IMR-90 (cell line): ENCODE measurements around the gene CNOT9. TPM values are rescaled to one million over a fixed set of nuclear protein-coding genes. Genes with fewer than 3 reads are reported as not detected.

Source experiments
- ATAC-seq: fragments of 200-7000 bp; cut with Tn5 transposase; 2 replicates; pipeline ENCODE4 v1.9.1; 2020; ENCODE audit warnings: low read depth, mild to moderate bottlenecking, moderate library complexity
- BruUV-seq: library from RNA; stranded (reverse); fragments of 400-500 nt; replicated peaks from 2 replicates; lab custom pipeline; 2021; lab: Mats Ljungman, UMichigan
- CTCF ChIA-PET: fragments of 300-600 bp; formaldehyde crosslinking; extraction: SDS; loops from one replicate; lab custom pipeline; 2021; ENCODE audit warnings: antibody characterized with exemption; lab: Yijun Ruan, JAX
- POLR2A ChIA-PET: fragments of 300-600 bp; sonication (Branson Sonifier 250); formaldehyde crosslinking; loops from one replicate; lab custom pipeline; 2022; ENCODE audit warnings: antibody characterized with exemption; ENCODE audit not compliant: unreplicated experiment; lab: Charles Lee
- DNase-seq: peaks from one replicate; pipeline ENCODE4 v3.0.0; 2013
- H2AFZ ChIP-seq: replicated peaks from 2 replicates; pipeline ENCODE3; 2013; ENCODE audit warnings: low read length, mild to moderate bottlenecking; ENCODE audit not compliant: poor library complexity
- H2AK5ac ChIP-seq: 2 replicates; pipeline ENCODE4 v1.6.1; 2013; ENCODE audit warnings: low read depth, low read length, inconsistent platforms
- H2AK9ac ChIP-seq: replicated peaks from 2 replicates; pipeline ENCODE3; 2013; ENCODE audit warnings: mild to moderate bottlenecking, low read depth, low read length, moderate library complexity; ENCODE audit not compliant: poor library complexity
- H2BK120ac ChIP-seq: 2 replicates; pipeline ENCODE4 v1.6.1; 2013; ENCODE audit warnings: low read depth, low read length, inconsistent platforms
- H2BK15ac ChIP-seq: 3 replicates; pipeline ENCODE4 v1.6.1; 2013; ENCODE audit warnings: low read depth, low read length, inconsistent platforms
- H2BK20ac ChIP-seq: 2 replicates; pipeline ENCODE4 v1.6.1; 2013; ENCODE audit warnings: low read depth, mild to moderate bottlenecking, inconsistent platforms, low read length, moderate library complexity
- H2BK5ac ChIP-seq: 2 replicates; pipeline ENCODE4 v1.6.1; 2013; ENCODE audit warnings: mild to moderate bottlenecking, low read depth, low read length, inconsistent platforms; ENCODE audit not compliant: poor library complexity, severe bottlenecking
- H3K14ac ChIP-seq: replicated peaks from 2 replicates; pipeline ENCODE4 v1.6.1; 2013; ENCODE audit warnings: low read depth, low read length, inconsistent platforms
- H3K18ac ChIP-seq: 2 replicates; pipeline ENCODE4 v1.6.1; 2013; ENCODE audit warnings: low read depth, low read length, control low read depth
- H3K23ac ChIP-seq: 2 replicates; pipeline ENCODE4 v1.6.1; 2013; ENCODE audit warnings: low read depth, low read length, inconsistent platforms
- H3K27ac ChIP-seq: 2 replicates; pipeline ENCODE4 v1.5.1; 2013; ENCODE audit warnings: mild to moderate bottlenecking, control low read depth, low read length; ENCODE audit not compliant: insufficient read depth
- H3K27me3 ChIP-seq: 2 replicates; pipeline ENCODE4 v1.6.1; 2013; ENCODE audit warnings: low read length; ENCODE audit not compliant: control insufficient read depth, insufficient read depth
- H3K36me3 ChIP-seq: 2 replicates; pipeline ENCODE4 v1.6.1; 2013; ENCODE audit warnings: low read length, mixed read lengths; ENCODE audit not compliant: control insufficient read depth, insufficient read depth
- H3K4ac ChIP-seq: 2 replicates; pipeline ENCODE4 v1.6.1; 2013; ENCODE audit warnings: low read depth, low read length, inconsistent platforms
- H3K4me1 ChIP-seq: 2 replicates; pipeline ENCODE4 v1.6.1; 2013; ENCODE audit warnings: low read length, mixed read lengths; ENCODE audit not compliant: control insufficient read depth, insufficient read depth
- H3K4me2 ChIP-seq: 2 replicates; pipeline ENCODE4 v1.6.1; 2013; ENCODE audit warnings: low read depth, mild to moderate bottlenecking, control low read depth, low read length, moderate library complexity
- H3K4me3 ChIP-seq: 2 replicates; pipeline ENCODE4 v1.5.1; 2013; ENCODE audit warnings: low read depth, mild to moderate bottlenecking, control low read depth, low read length, moderate library complexity; ENCODE audit not compliant: insufficient read depth
- H3K56ac ChIP-seq: 2 replicates; pipeline ENCODE4 v1.6.1; 2013; ENCODE audit warnings: low read length, inconsistent platforms; ENCODE audit not compliant: insufficient read depth; ENCODE audit errors: extremely low read depth
- H3K79me1 ChIP-seq, 2 experiments: 2 replicates each; pipeline ENCODE4 v1.6.1; 2013; ENCODE audit warnings: low read length in 2 of 2, inconsistent platforms in 1 of 2, low read depth in 1 of 2
- H3K9ac ChIP-seq: 2 replicates; pipeline ENCODE4 v1.6.1; 2013; ENCODE audit warnings: low read depth, low read length, control low read depth
- H3K9me1 ChIP-seq: 2 replicates; pipeline ENCODE4 v1.6.1; 2013; ENCODE audit warnings: low read length, inconsistent platforms; ENCODE audit not compliant: insufficient read depth
- H3K9me3 ChIP-seq: 2 replicates; pipeline ENCODE4 v1.6.1; 2013; ENCODE audit warnings: low read length; ENCODE audit not compliant: control insufficient read depth, insufficient read depth
- H4K20me1 ChIP-seq: 2 replicates; pipeline ENCODE4 v1.6.1; 2013; ENCODE audit warnings: low read length, inconsistent platforms; ENCODE audit not compliant: insufficient read depth
- H4K5ac ChIP-seq: 2 replicates; pipeline ENCODE4 v1.6.1; 2013; ENCODE audit warnings: mild to moderate bottlenecking, low read depth, low read length, control low read depth
- H4K8ac ChIP-seq, 2 experiments: 2 replicates each; pipeline ENCODE4 v1.6.1; 2013; ENCODE audit warnings: low read depth in 2 of 2, low read length in 2 of 2, control low read depth in 1 of 2, inconsistent platforms in 1 of 2
- H4K91ac ChIP-seq: 2 replicates; pipeline ENCODE4 v1.6.1; 2013; ENCODE audit warnings: low read depth, low read length, inconsistent platforms; ENCODE audit not compliant: insufficient read depth
- CEBPB ChIP-seq: IDR thresholded peaks from 2 replicates; pipeline ENCODE4 v1.6.1; 2012; ENCODE audit warnings: low read depth, low read length, improper control_type of control experiment
- CHD1 ChIP-seq: IDR thresholded peaks from 2 replicates; pipeline ENCODE4 v1.6.1; 2012; ENCODE audit warnings: low read depth, low read length, improper control_type of control experiment
- FOS ChIP-seq: fragments of 150-350 bp; IDR thresholded peaks from 2 replicates; pipeline ENCODE4 v1.6.1; 2016; ENCODE audit warnings: low read depth, low read length
- MAZ ChIP-seq: IDR thresholded peaks from 2 replicates; pipeline ENCODE4 v1.6.1; 2012; ENCODE audit warnings: low read depth, mild to moderate bottlenecking, low read length, improper control_type of control experiment, moderate library complexity, borderline replicate concordance
- MXI1 ChIP-seq: IDR thresholded peaks from 2 replicates; pipeline ENCODE4 v1.6.1; 2012; ENCODE audit warnings: low read depth, mild to moderate bottlenecking, low read length, moderate library complexity, borderline replicate concordance
- NFE2L2 ChIP-seq: fragments of 150-350 bp; IDR thresholded peaks from 2 replicates; pipeline ENCODE4 v1.6.1; 2016; ENCODE audit warnings: low read depth, mild to moderate bottlenecking, low read length
- RAD21 ChIP-seq: IDR thresholded peaks from 2 replicates; pipeline ENCODE4 v1.6.1; 2012; ENCODE audit warnings: low read length, improper control_type of control experiment
- WGBS, 2 experiments: methylation state at CpG; one replicate each; pipeline versions ENCODE4 v1.1.5 to v1.1.7; 2013; ENCODE audit warnings: missing lambda C conversion rate in 2 of 2; ENCODE audit not compliant: insufficient read length in 1 of 2; ENCODE audit errors: extremely low coverage in 2 of 2; 5-methylcytosine and 5-hydroxymethylcytosine counted together
- dilution Hi-C: fragments of 300-500 bp; cut with HindIII; formaldehyde crosslinking; loops from one replicate; pipeline ENCODE4 v1.14.3; 2018; ENCODE audit warnings: low sequenced_read_pairs; ENCODE audit not compliant: unreplicated experiment
- in situ Hi-C: fragments of 300-500 bp; cut with MboI; formaldehyde crosslinking; loops from 3 replicates; pipeline ENCODE4 v1.14.3; 2019; ENCODE audit warnings: low sequenced_read_pairs, inconsistent platforms, mixed read lengths
- intact Hi-C: fragments of 100-400 bp; cut with micrococcal nuclease; formaldehyde crosslinking; loops from 2 replicates; pipeline ENCODE4 v1.10.0; 2022
- polyA plus RNA-seq, 3 experiments: library from polyadenylated mRNA; depleted of rRNA; stranded (reverse); fragments of >200 nt; gene quantifications; 2 replicates each; pipeline ENCODE4 v1.2.3, GENCODE V29; 2012; ENCODE audit warnings: low replicate concordance in 1 of 3
- total RNA-seq: library from RNA; depleted of rRNA; stranded (reverse); fragments of >200 nt; gene quantifications from 2 replicates; pipeline ENCODE4 v1.2.3, GENCODE V29; 2012
- TF ChIP-seq, protein P1 (sequence below): fragments of 150-350 bp; IDR thresholded peaks from 2 replicates; pipeline ENCODE4 v1.6.1; 2017; ENCODE audit warnings: mild to moderate bottlenecking, antibody characterized with exemption, low read length, low read depth

The CNOT9 gene
- total and polyA plus RNA-seq, 2 of the 4 experiments (the other 2 are of a cell fraction), result 33.1 to 71.0 TPM

DNA sequence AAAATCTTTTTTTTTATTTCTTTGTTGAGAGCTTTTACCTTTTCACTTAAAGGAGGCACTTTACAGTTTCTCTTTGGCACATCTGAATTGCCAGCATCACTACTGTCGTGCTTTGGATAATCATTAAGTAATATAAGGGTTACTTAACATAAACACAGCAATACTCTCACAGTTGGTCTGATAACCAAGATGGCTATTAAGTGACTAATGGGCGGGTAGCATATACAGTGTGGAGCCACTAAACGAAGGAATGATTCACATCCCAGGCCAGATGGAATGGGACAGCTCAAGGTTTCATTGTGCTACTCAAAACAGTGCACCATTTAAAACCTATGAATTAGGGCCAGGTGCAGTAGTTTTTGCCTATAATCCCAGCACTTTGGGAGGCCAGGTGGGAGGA, 28.6 kb upstream of the CNOT9 start:
- H3K27ac ChIP-seq, result no peak overlapping the region
- H3K18ac ChIP-seq, result no peak overlapping the region
- no peaks in the 10 kb centered on the region for H4K20me1 ChIP-seq
- peak overlapping the region; percentile 73 for H2AK9ac ChIP-seq
- no peak overlapping the region for H2BK20ac ChIP-seq
- ATAC-seq (peak; percentile 99), DNase-seq (peak; percentile 92)
- dilution Hi-C loops (no loop called here), intact Hi-C loops (no loop called here), in situ Hi-C loops (no loop called here)
- ChIA-PET POLR2A (no interaction called here), CTCF (no interaction called here)
- H3K9me1 ChIP-seq, result no peaks in the 10 kb centered on the region; the same call in 1 of the 2 replicates
- no peak overlapping the region for H2AK5ac ChIP-seq
- H3K79me1 ChIP-seq, result peaks cover 9 to 23% of the 10 kb centered on the region in 2 experiments
- no CpG with 5 or more reads among the region's 3 CpGs for WGBS, 2 experiments
- no peak overlapping the region for H3K4me3 ChIP-seq
- peaks cover 22% of the 10 kb centered on the region for H3K36me3 ChIP-seq
- H3K23ac ChIP-seq, result no peak overlapping the region
- no peak overlapping the region for H3K56ac ChIP-seq
- TF ChIP-seq CEBPB (peak; percentile 43; the same call in 1 of the 2 replicates), MXI1 (no peak), CHD1 (no peak), FOS (peak; percentile 74), RAD21 (no peak), MAZ (no peak), NFE2L2 (no peak)
- TF ChIP-seq, protein P1, sequence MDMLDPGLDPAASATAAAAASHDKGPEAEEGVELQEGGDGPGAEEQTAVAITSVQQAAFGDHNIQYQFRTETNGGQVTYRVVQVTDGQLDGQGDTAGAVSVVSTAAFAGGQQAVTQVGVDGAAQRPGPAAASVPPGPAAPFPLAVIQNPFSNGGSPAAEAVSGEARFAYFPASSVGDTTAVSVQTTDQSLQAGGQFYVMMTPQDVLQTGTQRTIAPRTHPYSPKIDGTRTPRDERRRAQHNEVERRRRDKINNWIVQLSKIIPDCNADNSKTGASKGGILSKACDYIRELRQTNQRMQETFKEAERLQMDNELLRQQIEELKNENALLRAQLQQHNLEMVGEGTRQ, result no peak
- H2AFZ ChIP-seq, result no peak overlapping the region
- no peak overlapping the region for H4K91ac ChIP-seq
- H3K9ac ChIP-seq, result no peak overlapping the region
- H2BK15ac ChIP-seq, result no peak overlapping the region
- no peak overlapping the region for H3K4me2 ChIP-seq
- no TSS peak for BruUV-seq
- H2BK120ac ChIP-seq, result no peak overlapping the region
- H3K9me3 ChIP-seq, result no peaks in the 10 kb centered on the region
- no peak overlapping the region for H4K5ac ChIP-seq
- no peak overlapping the region for H3K14ac ChIP-seq
- H4K8ac ChIP-seq, result no peak overlapping the region
- peak overlapping the region; percentile 11 for H2BK5ac ChIP-seq
- no peaks in the 10 kb centered on the region for H3K27me3 ChIP-seq
- no peak overlapping the region for H3K4ac ChIP-seq
- peaks cover 3% of the 10 kb centered on the region for H3K4me1 ChIP-seq
